Activated naive CD4-positive, alpha-beta T cell treated with anti-CD3 and anti-CD28 coated beads, Interleukin-2, amount 50 U/mL, for 16 hours (primary cell): ENCODE measurements around the gene HECTD2.
"Not testable (repeated sequence)": the region's sequence is repeated elsewhere in the genome, so short reads cannot be mapped to it uniquely, and the experiment has no call there.

Experiments used
- DNase-seq: peaks from one replicate; pipeline ENCODE4 v3.0.0-alpha.2; 2020

Gene HECTD2

DNA sequence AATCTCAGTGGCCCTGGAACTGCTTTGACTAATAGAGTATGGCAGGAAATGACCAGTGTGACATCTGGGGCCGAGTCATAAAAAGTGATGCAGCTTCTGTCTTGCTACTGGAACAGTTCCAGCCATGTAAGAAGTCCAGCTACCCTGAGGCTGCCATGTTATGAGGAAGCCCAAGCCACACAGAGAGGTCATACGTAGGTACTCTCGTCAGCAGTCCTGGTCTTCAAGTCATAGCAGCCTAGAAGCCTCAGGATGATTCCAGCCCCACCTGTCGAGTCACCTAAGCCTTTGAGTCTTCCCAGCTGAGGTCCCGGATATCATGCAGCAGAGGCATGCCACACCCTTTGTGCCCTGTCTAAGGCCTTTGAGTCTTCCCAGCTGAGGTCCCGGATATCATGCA is 130.6 kb downstream of the HECTD2 start:
- DNase-seq = no peak

DNA sequence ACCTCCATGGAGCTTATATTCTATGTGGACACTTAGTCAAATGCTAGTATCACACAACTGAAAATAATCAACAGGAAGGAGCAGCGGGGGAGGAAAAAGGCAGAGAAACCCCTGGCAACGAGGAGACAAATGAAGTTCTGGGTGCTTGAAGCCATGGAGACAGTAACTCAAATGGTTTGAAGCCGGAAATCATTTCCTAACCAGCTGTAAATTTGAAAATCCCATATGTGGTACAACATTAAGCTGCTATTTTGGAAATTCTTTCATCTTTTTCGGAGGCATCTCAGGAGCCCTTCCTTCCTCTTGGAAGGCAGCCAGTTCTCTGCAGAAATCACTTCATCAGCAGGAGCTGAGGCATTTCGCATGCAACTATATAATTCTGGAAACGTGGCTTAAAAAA is 131.3 kb downstream of the HECTD2 start:
- DNase-seq = no peak

GRCh38 chr10:91545384-91545783 is 135.2 kb downstream of the HECTD2 start:
- no peak for DNase-seq

DNA sequence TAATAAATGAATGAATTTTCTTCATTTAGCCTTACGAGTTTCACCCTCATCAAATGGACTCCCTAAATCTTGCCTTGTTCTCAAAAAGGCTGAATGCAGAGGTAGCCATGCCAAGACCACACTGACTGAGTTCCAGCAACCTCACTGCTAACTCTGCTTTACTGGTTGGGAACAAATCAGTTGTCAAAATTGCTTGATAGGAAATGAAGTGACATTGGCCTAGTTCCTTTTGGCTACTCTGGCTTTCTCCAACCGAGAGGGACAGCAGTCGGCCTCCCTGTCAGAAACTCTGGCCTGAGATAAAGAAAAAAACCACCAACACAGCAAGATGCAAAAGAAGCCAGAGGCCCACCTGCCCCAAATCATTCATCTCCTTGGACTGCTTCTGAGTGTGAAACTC is 135.7 kb downstream of the HECTD2 start:
- DNase-seq = no peak

GRCh38 chr10:91549262-91549661 is 139.1 kb downstream of the HECTD2 start:
- no peak for DNase-seq

DNA sequence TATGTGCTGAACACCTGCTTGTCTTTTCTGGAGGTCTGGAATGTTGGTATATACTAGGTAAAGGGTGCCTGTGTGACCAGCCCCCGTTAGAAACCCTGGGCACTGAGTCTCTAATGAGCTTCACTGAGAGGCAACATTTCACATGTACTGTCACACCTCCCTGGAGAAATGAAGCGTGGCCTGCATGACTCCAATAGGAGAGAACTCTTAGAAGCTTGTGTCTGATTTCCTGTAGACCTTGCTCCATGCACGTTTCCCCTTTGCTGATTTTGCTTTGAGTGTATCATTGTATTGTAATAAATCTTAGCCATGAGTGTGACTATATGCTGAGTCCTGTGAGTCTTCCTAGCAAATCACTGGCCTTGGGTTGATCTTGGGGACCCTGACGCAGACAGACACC is 139.9 kb downstream of the HECTD2 start:
- DNase-seq = no peak

DNA sequence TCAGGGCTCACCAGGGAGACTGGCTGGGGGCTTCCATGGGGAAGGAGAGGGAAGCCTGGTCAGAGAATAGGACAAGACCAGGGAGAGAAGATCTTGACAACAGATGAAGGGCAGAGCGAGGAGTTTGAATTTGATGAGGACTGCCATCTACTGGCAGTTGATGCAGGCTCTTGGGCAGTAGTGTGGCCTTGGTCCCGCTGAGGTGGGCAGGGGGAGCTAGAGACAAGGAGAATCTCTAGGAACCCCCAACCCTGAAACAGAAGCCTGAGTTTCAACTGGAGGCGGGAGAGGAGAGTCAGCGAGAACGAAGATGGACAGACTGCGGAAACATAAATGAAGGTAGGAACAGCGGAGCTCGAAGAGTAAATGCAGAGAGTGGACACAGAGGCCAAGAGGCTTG is 141.7 kb downstream of the HECTD2 start:
- DNase-seq = no peak

- no peak for DNase-seq
These were observed 142.3 kb downstream of the HECTD2 start for GRCh38 chr10:91552274-91553095.

DNA sequence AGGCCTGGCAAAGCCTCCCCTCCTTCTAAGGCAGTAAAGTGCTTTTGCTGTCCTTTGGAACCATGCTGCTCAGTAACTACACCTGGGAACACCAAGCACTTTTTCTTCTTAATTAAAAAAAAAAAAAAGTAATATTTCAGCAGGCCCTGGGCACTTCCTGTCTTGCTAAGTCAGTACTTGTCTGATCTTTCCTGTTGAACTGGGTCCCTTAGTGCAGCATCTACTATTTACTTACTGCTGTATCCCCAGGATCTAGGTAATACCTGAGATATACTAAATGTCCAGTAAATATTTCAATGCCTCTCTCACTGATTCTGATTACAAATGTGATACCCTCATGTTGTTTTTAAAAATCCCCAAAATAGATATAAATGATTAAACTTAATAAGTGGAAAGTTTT is 145.3 kb downstream of the HECTD2 start:
- DNase-seq = no peak

DNA sequence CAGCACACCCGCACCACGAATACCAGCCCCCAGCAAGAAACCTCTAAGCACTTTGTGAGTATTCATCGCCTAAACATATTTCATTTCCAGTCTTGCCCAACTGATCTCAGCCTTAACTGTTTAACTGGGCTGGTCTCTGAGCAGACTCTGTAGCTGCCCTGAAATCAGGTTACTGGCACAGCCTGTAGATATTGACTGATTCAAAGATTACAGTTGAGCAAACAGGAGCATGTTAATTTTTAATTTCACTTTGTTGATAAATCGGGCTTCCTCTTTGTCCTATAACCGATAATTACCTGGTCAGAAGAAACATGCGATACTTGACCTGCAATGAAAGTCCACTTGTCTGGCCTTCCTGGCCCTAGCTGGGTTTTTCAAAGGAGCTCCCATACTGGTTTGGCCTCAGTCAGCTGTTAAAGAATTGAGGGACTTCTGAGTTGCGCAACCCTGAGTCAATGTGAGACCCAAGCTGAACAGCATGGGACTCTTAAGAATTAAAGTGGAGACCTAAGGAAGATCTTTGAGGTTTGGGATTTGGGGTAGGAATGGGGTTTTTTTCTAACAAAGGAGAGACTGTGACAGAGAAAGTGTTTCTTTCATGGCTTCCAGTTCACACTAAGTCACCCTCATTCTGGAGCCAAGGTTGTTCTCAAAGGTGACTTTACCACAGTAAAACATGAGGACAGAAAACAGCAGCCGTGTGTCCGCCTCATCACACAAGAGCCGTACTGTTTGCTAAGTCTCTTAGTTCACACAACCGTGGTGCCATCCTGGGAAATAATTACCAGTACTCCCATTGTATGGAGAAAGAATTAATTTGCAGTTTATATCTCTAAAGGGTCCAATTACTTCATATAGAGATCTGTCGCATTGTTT is 146.8 kb downstream of the HECTD2 start:
- DNase-seq = no peak

DNA sequence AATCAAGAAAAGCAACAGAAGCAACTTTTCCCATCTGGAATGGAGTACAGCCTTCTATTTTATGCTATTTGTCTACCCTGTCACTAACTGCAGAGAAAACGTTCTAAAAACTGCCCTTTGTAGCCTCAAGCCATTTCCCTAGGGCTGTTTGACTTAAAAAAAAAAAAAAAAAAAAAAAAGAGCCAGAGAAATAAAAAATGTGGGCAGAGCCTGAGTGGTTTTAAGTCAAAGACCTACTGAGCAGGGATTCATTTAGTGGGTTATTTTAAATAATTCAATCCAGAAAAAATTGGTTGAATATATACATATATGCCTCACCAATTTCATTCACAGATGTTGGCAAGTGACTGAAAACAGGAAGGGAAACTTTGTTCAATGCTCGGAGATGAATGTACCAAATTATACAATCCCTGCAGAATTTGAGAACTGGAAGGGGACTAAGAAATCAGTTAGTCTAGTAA is 147.5 kb downstream of the HECTD2 start:
- no peak for DNase-seq

DNA sequence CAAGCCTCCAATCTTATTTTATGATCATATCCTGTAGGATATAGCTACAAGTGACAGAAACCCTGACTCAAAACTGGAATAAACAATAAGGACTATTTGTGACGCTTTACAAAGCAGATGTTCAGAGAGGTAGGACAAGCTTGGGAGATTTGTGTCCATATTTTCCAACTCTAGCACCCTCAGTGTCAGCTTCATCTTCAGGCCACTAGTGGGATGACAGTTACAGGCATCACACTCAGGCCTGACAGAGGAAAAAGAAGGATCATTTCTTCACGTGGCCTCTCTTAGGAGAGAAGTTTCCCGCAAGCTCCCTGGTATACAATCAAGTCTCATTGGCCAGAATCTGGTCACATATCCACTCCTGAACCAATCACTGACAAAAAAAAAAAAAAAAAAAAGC is 148.3 kb downstream of the HECTD2 start:
- no peak for DNase-seq

DNA sequence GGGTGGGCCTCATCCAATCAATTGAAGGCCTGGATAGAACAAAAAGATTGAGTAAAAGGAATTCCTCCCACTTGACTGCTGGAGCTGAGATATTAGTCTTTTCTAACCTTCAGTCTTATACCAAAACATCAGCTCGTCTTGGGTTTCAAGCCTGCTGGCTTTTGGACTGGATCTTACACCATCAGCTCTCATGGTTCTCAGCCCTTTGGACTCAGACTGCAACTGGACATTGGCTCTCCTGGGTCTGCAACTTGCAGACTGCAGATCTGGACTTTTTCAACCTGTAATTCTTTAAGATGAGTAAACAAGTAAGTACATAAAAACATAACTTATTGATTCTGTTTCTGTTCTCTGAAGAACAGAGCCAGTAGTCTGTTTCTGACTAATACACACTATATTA is 149.0 kb downstream of the HECTD2 start:
- no peak for DNase-seq

DNA sequence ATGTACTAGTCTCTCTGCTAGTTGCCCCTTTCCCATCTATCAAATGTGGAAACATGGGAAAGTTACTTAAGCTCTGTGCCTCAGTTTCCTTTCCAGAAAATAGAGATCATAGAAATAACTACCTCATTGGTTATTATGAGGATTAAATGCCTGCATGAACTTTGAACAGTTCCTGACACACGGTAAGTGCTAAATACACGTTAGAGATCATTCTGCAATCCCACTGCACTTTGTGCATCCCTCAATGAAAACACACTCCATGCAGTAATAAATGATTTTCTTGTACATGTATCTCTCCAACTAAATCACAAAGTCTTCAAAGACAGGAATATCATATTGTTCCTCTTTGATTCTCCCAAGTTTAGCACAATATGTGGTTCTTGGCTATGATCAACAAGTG is 149.6 kb downstream of the HECTD2 start:
- no peak for DNase-seq

GRCh38 chr10:91560827-91561226 is 150.7 kb downstream of the HECTD2 start:
- DNase-seq = not testable (repeated sequence)

- no peak for DNase-seq
These were observed 152.9 kb downstream of the HECTD2 start for GRCh38 chr10:91562839-91563581.

DNA sequence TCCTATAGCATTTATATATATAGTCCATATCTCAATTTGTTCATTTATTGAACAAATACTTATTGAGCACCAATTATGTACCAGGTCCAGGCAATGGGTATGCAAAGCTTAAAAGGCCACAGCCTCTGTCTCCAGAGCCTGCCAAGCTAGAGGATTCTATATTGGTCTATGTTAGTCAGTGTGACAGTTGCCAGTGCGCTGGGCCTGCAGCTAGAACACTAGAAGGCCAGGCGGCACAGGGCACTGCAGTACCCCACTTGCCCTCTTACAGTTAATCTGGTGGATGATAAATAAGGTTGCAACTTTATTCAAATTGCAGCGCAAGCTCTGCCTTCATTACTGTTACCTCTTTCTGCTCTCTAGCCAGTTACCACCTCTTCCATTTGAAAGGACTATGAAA is 153.9 kb downstream of the HECTD2 start:
- no peak for DNase-seq
